ENCODE results near the gene ZFC3H1. TPM values are rescaled to one million over a fixed set of nuclear protein-coding genes. Genes with fewer than 3 reads are reported as not detected.
"Not testable (repeated sequence)": the region's sequence is repeated elsewhere in the genome, so short reads cannot be mapped to it uniquely, and the experiment has no call there.

ZFC3H1 gene
- polyA plus RNA-seq, 1 donor, result 35.6 TPM

GRCh38 chr12:71578694-71579258, 84.9 kb downstream of the ZFC3H1 start:
- no peak for DNase-seq

- DNase-seq, result no peak
Measured at GRCh38 chr12:71576496-71576895, 87.2 kb downstream of the ZFC3H1 start.

DNA sequence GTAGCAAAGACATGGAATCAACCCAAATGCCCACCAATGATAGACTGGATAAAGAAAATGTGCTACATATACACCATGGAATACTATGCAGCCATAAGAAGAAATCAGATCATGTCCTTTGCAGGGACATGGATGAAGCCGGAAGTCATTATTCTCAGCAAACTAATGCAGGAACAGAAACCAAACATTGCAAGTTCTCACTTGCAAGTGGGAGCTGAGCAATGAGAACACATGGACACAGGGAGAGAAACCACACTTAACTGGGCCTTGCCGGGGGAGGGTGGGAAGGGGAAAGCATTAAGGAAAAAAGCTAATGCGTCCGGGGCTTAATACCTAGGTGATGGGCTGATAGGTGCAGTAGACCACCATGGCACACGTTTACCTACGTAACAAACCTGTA, 93.8 kb downstream of the ZFC3H1 start:
- not testable (repeated sequence) for DNase-seq

DNA sequence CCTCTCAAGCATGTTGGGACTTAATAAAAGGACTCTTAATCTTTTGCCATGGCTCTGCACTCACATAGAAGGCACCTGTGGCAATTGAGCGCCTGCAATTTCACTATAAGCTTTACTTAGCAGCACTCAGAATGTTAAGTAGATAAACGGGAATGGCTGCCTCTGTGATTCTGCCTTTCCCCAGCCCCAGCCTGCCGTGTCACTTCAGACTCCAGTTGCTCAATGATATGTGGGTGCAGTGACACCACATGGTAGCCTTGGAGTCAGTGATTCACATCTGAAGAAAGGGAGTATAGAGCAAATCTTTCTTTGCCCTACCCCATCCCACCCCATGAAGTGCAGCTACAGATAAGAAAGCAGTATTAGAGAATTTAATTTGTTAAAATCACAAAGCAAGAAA, 96.1 kb downstream of the ZFC3H1 start:
- no peak for DNase-seq

- no peak for DNase-seq
Measured at GRCh38 chr12:71566655-71567054, 97.0 kb downstream of the ZFC3H1 start.

DNA sequence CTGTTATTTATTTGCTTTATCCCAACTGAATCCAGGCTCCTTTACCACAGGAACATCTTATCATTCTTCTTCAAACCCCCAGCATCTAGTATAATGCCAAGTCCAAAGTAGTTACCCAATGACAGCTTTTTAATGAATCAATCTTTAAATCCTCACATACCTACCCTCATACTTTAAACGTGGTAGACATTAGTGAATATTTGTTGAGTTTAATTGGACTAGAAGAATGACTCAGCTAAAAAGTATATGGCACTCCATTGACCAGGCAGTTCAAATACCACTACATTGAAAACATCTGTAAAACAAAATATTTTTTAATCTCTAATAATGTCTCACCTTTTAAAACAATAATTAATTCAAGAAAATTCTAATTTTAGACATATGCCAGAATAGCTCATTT, 98.1 kb downstream of the ZFC3H1 start:
- no peak for DNase-seq

GRCh38 chr12:71562676-71563595, 100.7 kb downstream of the ZFC3H1 start:
- no peak for DNase-seq

Other genes with a start within 250 kb of the ZFC3H1 start
- 2.4 TPM for gene LGR5, start 224.1 kb downstream of the ZFC3H1 start, polyA plus RNA-seq (ENCODE audit: insufficient read length)
- gene THAP2, start 453 bp upstream of the ZFC3H1 start, polyA plus RNA-seq (ENCODE audit: insufficient read length), result 9.1 TPM
- gene TMEM19, start 22.2 kb upstream of the ZFC3H1 start, polyA plus RNA-seq (ENCODE audit: insufficient read length), result 34.6 TPM
- 37.6 TPM for gene RAB21, start 91.0 kb upstream of the ZFC3H1 start, polyA plus RNA-seq (ENCODE audit: insufficient read length)
- 25.5 TPM for gene TBC1D15, start 175.9 kb upstream of the ZFC3H1 start, polyA plus RNA-seq (ENCODE audit: insufficient read length)